Fibroblast of mammary gland (primary cell): Measurements from ENCODE around the gene ABHD10.

Experiments
- DNase-seq: peaks from one replicate; pipeline ENCODE4 v3.0.0-alpha.2; 2010; ENCODE audit warnings: low read depth
- H3K4me3 ChIP-seq: 2 replicates; pipeline ENCODE4 v1.5.1; 2011; ENCODE audit warnings: low read depth, mild to moderate bottlenecking, low read length, moderate library complexity; ENCODE audit not compliant: control insufficient read depth
- CTCF ChIP-seq: conservative IDR thresholded peaks from 2 replicates; pipeline ENCODE4 v1.5.1; 2011; ENCODE audit warnings: low read depth, low read length, inconsistent platforms; ENCODE audit not compliant: control insufficient read depth, insufficient read depth

ABHD10 gene

GRCh38 chr3:111970376-111970775 lies 8.4 kb upstream of the ABHD10 start:
- no peak for DNase-seq
- H3K4me3 ChIP-seq, result no peak overlapping the region
- TF ChIP-seq CTCF, result no peak

GRCh38 chr3:111971533-111972130 lies 7.2 kb upstream of the ABHD10 start:
- H3K4me3 ChIP-seq, result no peak overlapping the region
- no peak for DNase-seq
- no peak for TF ChIP-seq CTCF

- H3K4me3 ChIP-seq, result no peak overlapping the region
- no peak for TF ChIP-seq CTCF
- DNase-seq, result no peak
Measured at GRCh38 chr3:111972891-111973290, 5.9 kb upstream of the ABHD10 start.

GRCh38 chr3:111975131-111975530 lies 3.7 kb upstream of the ABHD10 start:
- no peak for TF ChIP-seq CTCF
- DNase-seq, result no peak
- no peak overlapping the region for H3K4me3 ChIP-seq

- no peak for TF ChIP-seq CTCF
- DNase-seq, result no peak
- no peak overlapping the region for H3K4me3 ChIP-seq
Measured at GRCh38 chr3:111976254-111976653, 2.6 kb upstream of the ABHD10 start.

GRCh38 chr3:111979434-111980038 lies 710 bp downstream of the ABHD10 start:
- DNase-seq, result peak; percentile 33
- TF ChIP-seq CTCF, result no peak

More at GRCh38 chr3:111979434-111980038, 710 bp downstream of the ABHD10 start:
- peak overlapping the region; percentile 85 for H3K4me3 ChIP-seq
